Measurements from ENCODE around the gene FAM81A.

DNA sequence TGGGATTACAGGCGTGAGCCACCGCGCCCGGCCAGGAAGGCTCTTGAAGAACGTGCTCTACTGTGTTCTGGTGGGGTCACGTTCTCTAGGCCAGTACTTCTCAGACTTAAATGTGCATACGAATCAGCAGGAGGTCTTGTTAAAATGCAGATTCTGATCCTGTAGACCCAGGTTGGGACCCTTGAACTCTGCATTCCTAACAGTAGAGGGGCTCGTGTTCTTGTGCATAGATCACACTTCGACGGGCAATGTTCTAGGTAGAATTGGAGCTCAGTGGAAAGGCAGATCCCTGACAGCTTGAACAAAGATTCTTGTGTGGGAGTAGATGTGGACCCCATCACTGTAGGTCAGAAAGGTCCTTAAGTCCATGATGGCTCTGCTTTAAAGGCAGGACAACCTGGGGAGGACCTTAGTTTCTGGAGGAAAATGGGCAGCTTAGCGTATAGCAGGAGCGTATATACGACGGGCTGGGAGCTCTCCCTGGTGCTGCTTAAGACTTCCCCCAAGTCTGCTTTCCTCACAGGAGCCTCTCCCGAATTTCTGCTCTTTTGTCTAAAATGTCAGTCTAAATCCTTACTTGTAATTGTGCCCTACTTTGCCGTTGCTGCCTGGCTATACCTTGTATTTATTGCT, 16.9 kb upstream of the FAM81A start:
- TF ChIP-seq, protein P1, sequence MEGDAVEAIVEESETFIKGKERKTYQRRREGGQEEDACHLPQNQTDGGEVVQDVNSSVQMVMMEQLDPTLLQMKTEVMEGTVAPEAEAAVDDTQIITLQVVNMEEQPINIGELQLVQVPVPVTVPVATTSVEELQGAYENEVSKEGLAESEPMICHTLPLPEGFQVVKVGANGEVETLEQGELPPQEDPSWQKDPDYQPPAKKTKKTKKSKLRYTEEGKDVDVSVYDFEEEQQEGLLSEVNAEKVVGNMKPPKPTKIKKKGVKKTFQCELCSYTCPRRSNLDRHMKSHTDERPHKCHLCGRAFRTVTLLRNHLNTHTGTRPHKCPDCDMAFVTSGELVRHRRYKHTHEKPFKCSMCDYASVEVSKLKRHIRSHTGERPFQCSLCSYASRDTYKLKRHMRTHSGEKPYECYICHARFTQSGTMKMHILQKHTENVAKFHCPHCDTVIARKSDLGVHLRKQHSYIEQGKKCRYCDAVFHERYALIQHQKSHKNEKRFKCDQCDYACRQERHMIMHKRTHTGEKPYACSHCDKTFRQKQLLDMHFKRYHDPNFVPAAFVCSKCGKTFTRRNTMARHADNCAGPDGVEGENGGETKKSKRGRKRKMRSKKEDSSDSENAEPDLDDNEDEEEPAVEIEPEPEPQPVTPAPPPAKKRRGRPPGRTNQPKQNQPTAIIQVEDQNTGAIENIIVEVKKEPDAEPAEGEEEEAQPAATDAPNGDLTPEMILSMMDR (IDR thresholded peaks at IDR 0.05) = no peak
- no peak for TF ChIP-seq POLR2A (IDR thresholded peaks at IDR 0.05)

Data from heart left ventricle (tissue), 13 donors.